H9 (cell line): Measurements from ENCODE around the gene BCL6B. TPM values are rescaled to one million over a fixed set of nuclear protein-coding genes. Genes with fewer than 3 reads are reported as not detected.
"Not testable (repeated sequence)": the region's sequence is repeated elsewhere in the genome, so short reads cannot be mapped to it uniquely, and the experiment has no call there.

Experiments used
- DNase-seq: peaks from one replicate; pipeline ENCODE4 v3.0.0-alpha.2; 2017
- H2AFZ ChIP-seq: one replicate; pipeline ENCODE4 v1.6.1; 2013; ENCODE audit warnings: mild to moderate bottlenecking, low read length, control low read depth, moderate library complexity
- H2AK5ac ChIP-seq: 2 replicates; pipeline ENCODE4 v1.6.1; 2013; ENCODE audit warnings: low read length, control low read depth, mixed read lengths; ENCODE audit not compliant: insufficient read length
- H2BK120ac ChIP-seq: one replicate; pipeline ENCODE4 v1.6.1; 2013; ENCODE audit warnings: low read depth, mild to moderate bottlenecking, low read length, control low read depth, inconsistent platforms; ENCODE audit not compliant: poor library complexity, severe bottlenecking
- H2BK12ac ChIP-seq: 2 replicates; pipeline ENCODE4 v1.6.1; 2013; ENCODE audit warnings: low read length, control low read depth, mixed read lengths, low read depth; ENCODE audit not compliant: insufficient read length
- H2BK15ac ChIP-seq: 2 replicates; pipeline ENCODE4 v1.6.1; 2013; ENCODE audit warnings: low read depth, low read length, control low read depth
- H2BK20ac ChIP-seq: one replicate; pipeline ENCODE4 v1.6.1; 2013; ENCODE audit warnings: low read depth, mild to moderate bottlenecking, low read length, control low read depth, inconsistent platforms; ENCODE audit not compliant: poor library complexity, severe bottlenecking
- H2BK5ac ChIP-seq: 2 replicates; pipeline ENCODE4 v1.6.1; 2013; ENCODE audit warnings: low read length, control low read depth, mixed read lengths; ENCODE audit not compliant: insufficient read length
- H3K14ac ChIP-seq: 2 replicates; pipeline ENCODE4 v1.6.1; 2013; ENCODE audit warnings: low read length, control low read depth; ENCODE audit not compliant: insufficient read depth
- H3K18ac ChIP-seq: 2 replicates; pipeline ENCODE4 v1.6.1; 2013; ENCODE audit warnings: low read depth, mild to moderate bottlenecking, mixed read lengths, low read length, control low read depth; ENCODE audit not compliant: insufficient read length
- H3K23ac ChIP-seq: 2 replicates; pipeline ENCODE4 v1.6.1; 2013; ENCODE audit warnings: low read length, control low read depth, mixed read lengths, low read depth; ENCODE audit not compliant: insufficient read length
- H3K23me2 ChIP-seq: 2 replicates; pipeline ENCODE4 v1.6.1; 2013; ENCODE audit warnings: low read depth, mild to moderate bottlenecking, mixed read lengths, low read length, control low read depth; ENCODE audit not compliant: insufficient read length, poor library complexity, severe bottlenecking
- H3K27ac ChIP-seq: 2 replicates; pipeline ENCODE4 v1.5.1; 2013; ENCODE audit warnings: low read length, control low read depth, mixed read lengths, low read depth; ENCODE audit not compliant: insufficient read length
- H3K27me3 ChIP-seq: 2 replicates; pipeline ENCODE4 v1.6.1; 2013; ENCODE audit warnings: low read length, control low read depth, inconsistent platforms; ENCODE audit not compliant: insufficient read depth
- H3K4ac ChIP-seq: 2 replicates; pipeline ENCODE4 v1.6.1; 2013; ENCODE audit warnings: low read depth, mild to moderate bottlenecking, control low read depth, inconsistent platforms, low read length, moderate library complexity
- H3K4me1 ChIP-seq: 2 replicates; pipeline ENCODE4 v1.6.1; 2013; ENCODE audit warnings: low read length, control low read depth, inconsistent platforms; ENCODE audit not compliant: insufficient read depth
- H3K4me2 ChIP-seq: 2 replicates; pipeline ENCODE4 v1.6.1; 2013; ENCODE audit warnings: low read length, control low read depth, mixed read lengths; ENCODE audit not compliant: insufficient read length, insufficient read depth
- H3K56ac ChIP-seq: 2 replicates; pipeline ENCODE4 v1.6.1; 2013; ENCODE audit warnings: low read depth, mild to moderate bottlenecking, mixed read lengths, low read length, control low read depth; ENCODE audit not compliant: insufficient read length
- H3K79me1 ChIP-seq: 2 replicates; pipeline ENCODE4 v1.6.1; 2013; ENCODE audit warnings: low read depth, mild to moderate bottlenecking, moderate library complexity, low read length, control low read depth, inconsistent platforms; ENCODE audit not compliant: insufficient read depth, poor library complexity, severe bottlenecking
- H3K79me2 ChIP-seq: 2 replicates; pipeline ENCODE4 v1.6.1; 2013; ENCODE audit warnings: low read length, control low read depth, inconsistent platforms; ENCODE audit not compliant: insufficient read depth
- H3K9ac ChIP-seq: 2 replicates; pipeline ENCODE4 v1.6.1; 2013; ENCODE audit warnings: low read length, control low read depth, mixed read lengths; ENCODE audit not compliant: insufficient read length; ENCODE audit errors: extremely low read depth
- H3K9me3 ChIP-seq: one replicate; pipeline ENCODE4 v1.6.1; 2013; ENCODE audit warnings: low read depth, low read length, inconsistent platforms; ENCODE audit not compliant: control insufficient read depth
- H3T11ph ChIP-seq: one replicate; pipeline ENCODE4 v1.6.1; 2013; ENCODE audit warnings: mild to moderate bottlenecking, low read length, control low read depth, inconsistent platforms
- H4K20me1 ChIP-seq: one replicate; pipeline ENCODE4 v1.6.1; 2013; ENCODE audit not compliant: control insufficient read depth, insufficient read length, insufficient read depth
- H4K5ac ChIP-seq: 2 replicates; pipeline ENCODE4 v1.6.1; 2013; ENCODE audit warnings: low read depth, mild to moderate bottlenecking, mixed read lengths, low read length, control low read depth; ENCODE audit not compliant: insufficient read length
- H4K8ac ChIP-seq: replicated peaks from 2 replicates; pipeline ENCODE4 v1.6.1; 2013; ENCODE audit warnings: low read length, control low read depth, mixed read lengths, low read depth; ENCODE audit not compliant: insufficient read length
- H4K91ac ChIP-seq: 2 replicates; pipeline ENCODE4 v1.6.1; 2013; ENCODE audit warnings: low read depth, mild to moderate bottlenecking, moderate library complexity, mixed read lengths, low read length, control low read depth; ENCODE audit not compliant: insufficient read length
- H3K27ac Mint-ChIP-seq, 3 experiments: 2 replicates in 2 of 3; 3 replicates in 1 of 3; pipeline ENCODE4 v1.8.0; 2020 to 2021; ENCODE audit warnings: mixed read lengths in 3 of 3, mild to moderate bottlenecking in 1 of 3, moderate library complexity in 1 of 3
- H3K27me3 Mint-ChIP-seq: 2 replicates; pipeline ENCODE4 v1.8.0; 2021; ENCODE audit warnings: low read depth, mild to moderate bottlenecking, moderate library complexity, mixed read lengths
- H3K36me3 Mint-ChIP-seq, 3 experiments: 2 replicates in 2 of 3; 3 replicates in 1 of 3; pipeline ENCODE4 v1.8.0; 2020 to 2021; ENCODE audit warnings: low read depth in 3 of 3, mixed read lengths in 3 of 3; ENCODE audit not compliant: insufficient read depth in 1 of 3
- H3K4me1 Mint-ChIP-seq, 2 experiments: 2 replicates each; pipeline ENCODE4 v1.8.0; 2020; ENCODE audit warnings: mixed read lengths in 2 of 2
- H3K4me3 Mint-ChIP-seq, 2 experiments: 2 replicates in 1 of 2; 3 replicates in 1 of 2; pipeline ENCODE4 v1.8.0; 2020 to 2021; ENCODE audit warnings: mild to moderate bottlenecking in 2 of 2, mixed read lengths in 2 of 2, moderate library complexity in 1 of 2
- H3K9me3 Mint-ChIP-seq, 2 experiments: 2 replicates in 1 of 2; 3 replicates in 1 of 2; pipeline ENCODE4 v1.8.0; 2020; ENCODE audit warnings: mild to moderate bottlenecking in 2 of 2, mixed read lengths in 2 of 2, moderate library complexity in 1 of 2
- CTCF ChIP-seq: fragments of 200-600 bp; sonication (generic); conservative IDR thresholded peaks from 3 replicates; pipeline ENCODE4 v1.8.0; 2021; ENCODE audit warnings: antibody characterized with exemption, mild to moderate bottlenecking
- WGBS: extraction: QIAGEN DNeasy Blood & Tissue Kit; methylation state at CpG from one replicate; pipeline ENCODE4 v1.1.7; 2013; ENCODE audit warnings: missing lambda C conversion rate, low lambda C conversion rate, mixed read lengths; ENCODE audit not compliant: insufficient read length; ENCODE audit errors: extremely low coverage; 5-methylcytosine and 5-hydroxymethylcytosine counted together
- long read RNA-seq: library from polyadenylated mRNA; unstranded; transcript quantifications from one replicate; pipeline ENCODE4 v2.0.0, GENCODE V29; 2020
- total RNA-seq: library from RNA; stranded (reverse); gene quantifications from 2 replicates; pipeline ENCODE4 v1.2.1, GENCODE V29; 2021

BCL6B gene
- total RNA-seq, result 3.3 and 4.9 TPM in 2 replicates
- long read RNA-seq, partial matches to known transcripts, result 2 of 9 reads
- long read RNA-seq, other reads (novel, unspliced or antisense), result 3 of 9 reads

DNA sequence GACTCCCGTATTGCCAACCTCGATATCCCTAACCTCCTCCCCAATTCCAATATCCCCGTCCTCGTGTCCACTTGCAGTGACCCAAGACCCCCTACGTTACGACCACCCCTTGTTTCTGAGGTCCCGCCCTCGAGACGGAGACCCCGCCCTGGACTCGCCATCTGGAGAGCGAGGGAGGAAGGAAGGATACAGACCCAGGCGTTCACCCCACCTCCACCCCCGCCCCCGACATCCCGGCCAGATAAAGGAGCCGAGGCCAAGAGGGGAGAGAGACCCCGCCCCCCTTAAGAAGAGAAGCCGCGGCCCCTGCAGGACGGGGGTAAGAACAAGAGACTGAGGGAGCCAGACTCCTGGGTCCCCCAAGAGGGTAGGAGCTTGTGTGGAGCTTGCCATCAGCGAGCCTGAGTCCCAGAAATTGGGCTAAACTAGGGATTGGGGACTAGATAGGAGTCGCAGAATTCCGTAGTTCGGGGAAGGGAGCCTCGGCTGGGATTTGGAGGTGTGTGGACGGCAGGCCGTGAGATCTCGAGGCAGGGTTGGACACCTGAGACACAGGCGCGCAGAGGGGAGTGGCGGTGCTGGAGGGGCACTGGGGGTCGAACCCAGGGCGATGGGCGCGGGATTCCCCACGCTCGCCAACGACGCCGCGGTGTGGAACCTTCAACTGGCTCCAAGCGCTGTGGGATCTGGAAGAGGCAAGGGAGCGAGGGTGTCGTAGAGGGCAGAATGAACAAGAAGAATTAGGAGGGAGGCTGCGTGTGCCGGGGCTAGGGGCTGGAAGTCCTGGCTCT lies at the start of gene BCL6B:
Gene BCL6B, plus strand, starts transcription at position 270 of the 791 bp plus-strand sequence. CDS start 622 bp downstream, outside the sequence.
- H3T11ph ChIP-seq, result no peak within 1 kb of the TSS
- H2BK20ac ChIP-seq, result no peak within 1 kb of the TSS
- Mint-ChIP-seq H3K27me3 (peaks cover 39% of the 10 kb centered on the region), H3K27ac (peak within 1 kb of the TSS; percentile 39 to 88 (median 88); a peak in 4 of 7 replicates), H3K4me1 (peaks cover 23 to 45% of the 10 kb centered on the region in 2 experiments), H3K4me3 (peak within 1 kb of the TSS; percentile 67 to 89), H3K36me3 (peaks cover 6 to 31% (median 18%) of the 10 kb centered on the region in 3 experiments; a peak in 6 of 7 replicates), H3K9me3 (peaks cover 0 to 2% of the 10 kb centered on the region in 2 experiments; a peak in 1 of 5 replicates)
- peaks cover 6% of the 10 kb centered on the region; the same call in 1 of the 2 replicates for H3K27me3 ChIP-seq
- H2BK5ac ChIP-seq, result no peak within 1 kb of the TSS
- no peak within 1 kb of the TSS for H4K8ac ChIP-seq
- H3K9me3 ChIP-seq, result no peaks in the 10 kb centered on the region
- no peak within 1 kb of the TSS for H2BK12ac ChIP-seq
- H3K23me2 ChIP-seq, result peaks cover 14% of the 10 kb centered on the region
- no peak within 1 kb of the TSS for H4K5ac ChIP-seq
- peak within 1 kb of the TSS; percentile 64 for H3K18ac ChIP-seq
- no peak for TF ChIP-seq CTCF
- no peaks in the 10 kb centered on the region for H4K20me1 ChIP-seq
- H3K9ac ChIP-seq, result peak within 1 kb of the TSS; percentile 23
- peak within 1 kb of the TSS; percentile 25 for H2BK120ac ChIP-seq
- H3K79me2 ChIP-seq, result no peaks in the 10 kb centered on the region
- H3K4ac ChIP-seq, result no peak within 1 kb of the TSS
- H3K4me2 ChIP-seq, result peak within 1 kb of the TSS; percentile 86
- peak within 1 kb of the TSS; percentile 60; the same call in 1 of the 2 replicates for H3K14ac ChIP-seq
- H3K27ac ChIP-seq, result no peak within 1 kb of the TSS
- H2AK5ac ChIP-seq, result no peak within 1 kb of the TSS
- no peak within 1 kb of the TSS for H4K91ac ChIP-seq
- no peak within 1 kb of the TSS for H2BK15ac ChIP-seq
- H3K79me1 ChIP-seq, result no peaks in the 10 kb centered on the region
- DNase-seq, result peak; percentile 83
- no CpG with 5 or more reads among the region's 47 CpGs for WGBS
- no peak within 1 kb of the TSS for H3K23ac ChIP-seq
- H3K56ac ChIP-seq, result no peak within 1 kb of the TSS
- 0 out of 2 replicates have a peak, but pooled peaks cover 3% of the 10 kb centered on the region for H3K4me1 ChIP-seq
- H2AFZ ChIP-seq, result peak within 1 kb of the TSS; percentile 35

- H4K91ac ChIP-seq, H3K4me3 Mint-ChIP-seq, H2AK5ac ChIP-seq, H3K9me3 Mint-ChIP-seq, H3K4me2 ChIP-seq, H2BK12ac ChIP-seq, H3K9me3 ChIP-seq, H3K4me1 ChIP-seq, H3K27me3 ChIP-seq, H3K23ac ChIP-seq, DNase-seq, H3T11ph ChIP-seq, H3K36me3 Mint-ChIP-seq, H2BK15ac ChIP-seq, H3K27ac Mint-ChIP-seq, H3K18ac ChIP-seq, H3K14ac ChIP-seq, H3K23me2 ChIP-seq, H3K56ac ChIP-seq, H4K5ac ChIP-seq, H3K79me2 ChIP-seq, H2BK120ac ChIP-seq, H3K79me1 ChIP-seq, H3K27ac ChIP-seq, H2BK5ac ChIP-seq, H3K9ac ChIP-seq, H2AFZ ChIP-seq, H4K20me1 ChIP-seq, H4K8ac ChIP-seq, H3K4me1 Mint-ChIP-seq, H3K4ac ChIP-seq, H2BK20ac ChIP-seq: not testable (repeated sequence)
- no CpG with 5 or more reads among the region's 5 CpGs for WGBS
- peaks cover 15% of the 10 kb centered on the region for H3K27me3 Mint-ChIP-seq
These were observed 43.4 kb upstream of the BCL6B start for GRCh38 chr17:6979440-6979839.
